ENCODE results near the gene UBXN2A.

UBXN2A gene

DNA sequence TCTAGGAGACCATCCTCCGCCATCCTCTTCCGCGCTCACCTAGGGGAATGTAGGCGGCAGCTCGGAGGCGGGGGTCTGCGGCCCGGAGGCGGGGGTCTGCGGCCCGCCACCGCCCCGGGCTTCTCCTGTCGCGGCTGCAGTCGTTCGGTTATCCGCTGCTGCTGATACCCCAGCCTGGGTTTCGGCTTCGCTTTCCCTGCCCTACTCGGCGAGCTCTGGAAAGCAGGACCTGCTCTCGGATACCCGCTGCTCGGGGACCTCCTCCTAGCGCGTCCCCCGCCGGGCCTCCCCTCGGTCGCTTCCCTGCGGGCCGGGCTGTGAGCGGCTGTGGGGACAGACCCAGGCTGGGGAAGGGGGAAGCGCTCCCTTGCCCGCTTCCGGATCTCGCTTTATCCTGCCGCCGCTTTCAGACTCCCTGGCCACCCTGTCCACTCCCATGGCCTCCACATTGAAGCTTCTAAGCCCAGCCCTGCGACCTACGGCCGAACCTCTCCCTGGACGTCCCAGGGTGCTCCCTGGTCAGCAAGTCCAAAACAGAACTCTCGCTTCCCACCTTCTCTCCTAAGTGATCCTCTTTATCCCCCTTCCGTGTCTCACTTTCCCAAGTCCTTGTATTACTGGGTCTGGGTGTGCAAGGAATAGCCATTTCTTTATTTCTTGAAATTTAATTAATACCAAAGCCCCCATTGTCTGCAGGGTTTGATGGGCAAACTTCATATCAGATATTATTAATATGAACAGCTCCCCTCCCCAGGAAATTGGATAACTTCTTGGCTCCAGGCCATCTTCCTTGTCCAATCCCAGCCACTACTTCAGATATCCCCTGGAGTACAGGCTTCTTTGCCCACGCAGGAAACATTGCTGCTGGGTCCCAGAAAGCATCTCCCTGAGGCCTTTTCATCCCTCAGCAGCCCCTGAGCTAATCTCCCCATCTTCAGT, 110.0 kb downstream of the UBXN2A start:
- peaks cover 14 to 15% of the 10 kb centered on the region in 2 donors for H3K4me1 ChIP-seq (ENCODE audit: control insufficient read depth in 1 of 2, insufficient read depth in 2 of 2, low read length in 2 of 2)
- peak overlapping the region; percentile 67 to 72 for H3K9ac ChIP-seq (ENCODE audit: low read depth in 1 of 2, low read length in 2 of 2)
- no peaks in the 10 kb centered on the region for H3K9me3 ChIP-seq (ENCODE audit: control insufficient read depth in 1 of 2, low read length in 2 of 2)
- H3K4me3 ChIP-seq (ENCODE audit: low read depth in 1 of 2, low read length in 2 of 2): peak overlapping the region; percentile 68 to 69
- H3K27ac ChIP-seq (ENCODE audit: low read depth, low read length): no peak overlapping the region
- peaks cover 0 to 3% of the 10 kb centered on the region in 2 donors for H3K27me3 ChIP-seq (ENCODE audit: control insufficient read depth in 1 of 2, insufficient read depth in 2 of 2, low read length in 2 of 2)
- no peaks in the 10 kb centered on the region for H3K36me3 ChIP-seq (ENCODE audit: control insufficient read depth in 1 of 2, insufficient read depth in 2 of 2, low read length in 2 of 2)

- Histone ChIP-seq H3K27ac (ENCODE audit: low read depth, low read length) (no peak overlapping the region), H3K4me3 (ENCODE audit: low read depth in 1 of 2, low read length in 2 of 2) (no peak overlapping the region), H3K4me1 (ENCODE audit: control insufficient read depth in 1 of 2, insufficient read depth in 2 of 2, low read length in 2 of 2) (peaks cover 9 to 15% of the 10 kb centered on the region in 2 donors), H3K36me3 (ENCODE audit: control insufficient read depth in 1 of 2, insufficient read depth in 2 of 2, low read length in 2 of 2) (peaks cover 0 to 4% of the 10 kb centered on the region in 2 donors), H3K27me3 (ENCODE audit: control insufficient read depth in 1 of 2, insufficient read depth in 2 of 2, low read length in 2 of 2) (peaks cover 0 to 3% of the 10 kb centered on the region in 2 donors), H3K9me3 (ENCODE audit: control insufficient read depth in 1 of 2, low read length in 2 of 2) (no peaks in the 10 kb centered on the region), H3K9ac (ENCODE audit: low read depth in 1 of 2, low read length in 2 of 2) (no peak overlapping the region)
Measured at GRCh38 chr2:24051833-24052232, 111.6 kb downstream of the UBXN2A start.

DNA sequence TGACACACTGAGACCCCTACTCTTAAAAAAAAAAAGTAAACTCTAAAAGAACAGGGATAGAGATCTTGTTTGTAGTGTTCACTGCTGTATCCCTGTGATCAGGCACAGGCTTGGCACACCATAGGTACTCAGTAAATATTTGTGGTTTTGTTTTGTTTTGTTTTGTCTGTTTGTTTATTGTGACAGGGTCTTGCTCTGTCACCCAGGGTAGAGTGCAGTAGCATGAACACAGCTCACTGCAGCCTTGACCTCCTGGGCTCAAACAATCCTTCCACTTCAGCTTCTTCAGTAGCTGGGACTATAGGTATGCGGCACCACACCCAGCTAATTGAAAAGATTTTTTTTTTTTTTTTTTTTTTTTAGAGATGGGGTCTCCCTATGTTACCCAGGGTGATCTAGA, 112.7 kb downstream of the UBXN2A start:
- peaks cover 5 to 10% of the 10 kb centered on the region in 2 donors for H3K4me1 ChIP-seq (ENCODE audit: control insufficient read depth in 1 of 2, insufficient read depth in 2 of 2, low read length in 2 of 2)
- H3K36me3 ChIP-seq (ENCODE audit: control insufficient read depth in 1 of 2, insufficient read depth in 2 of 2, low read length in 2 of 2): peaks cover 0 to 4% of the 10 kb centered on the region in 2 donors
- no peaks in the 10 kb centered on the region for H3K9me3 ChIP-seq (ENCODE audit: control insufficient read depth in 1 of 2, low read length in 2 of 2)
- H3K27ac ChIP-seq (ENCODE audit: low read depth, low read length): no peak overlapping the region
- H3K4me3 ChIP-seq (ENCODE audit: low read depth in 1 of 2, low read length in 2 of 2): no peak overlapping the region
- peaks cover 0 to 3% of the 10 kb centered on the region in 2 donors for H3K27me3 ChIP-seq (ENCODE audit: control insufficient read depth in 1 of 2, insufficient read depth in 2 of 2, low read length in 2 of 2)
- no peak overlapping the region for H3K9ac ChIP-seq (ENCODE audit: low read depth in 1 of 2, low read length in 2 of 2)
